SK-N-SH (cell line): ENCODE data around the gene PPP6C. TPM values are rescaled to one million over a fixed set of nuclear protein-coding genes. Genes with fewer than 3 reads are reported as not detected.

Source experiments
- CTCF ChIA-PET: fragments of 300-600, 350-600 bp; formaldehyde crosslinking; extraction: SDS; loops from one replicate; lab custom pipeline; 2021; lab: Yijun Ruan, JAX
- POLR2A ChIA-PET: fragments of 350-600 bp; sonication (Branson Sonifier 250); formaldehyde crosslinking; extraction: SDS; loops from one replicate; lab custom pipeline; 2020; ENCODE audit warnings: antibody characterized with exemption, inconsistent platforms; lab: Yijun Ruan, JAX
- DNase-seq: peaks from one replicate; pipeline ENCODE4 v3.0.0; 2012
- H2AFZ ChIP-seq: fragments of 200-600 bp; sonication (generic); 2 replicates; pipeline ENCODE4 v1.8.1; 2016; ENCODE audit warnings: antibody characterized with exemption, mild to moderate bottlenecking, low read depth
- H3F3A ChIP-seq: fragments of 200-600 bp; sonication (generic); replicated peaks from 2 replicates; pipeline ENCODE3; 2016; ENCODE audit warnings: antibody characterized with exemption, mild to moderate bottlenecking; ENCODE audit not compliant: insufficient read depth
- H3K27ac ChIP-seq, 2 experiments: fragments of 200-500 bp in 1 of 2; fragments of 200-600 bp in 1 of 2; sonication (Bioruptor generic) in 1 of 2; sonication (generic), shearing (Covaris generic) in 1 of 2; 2 replicates each; pipeline versions ENCODE4 v1.5.1 to v1.6.1; 2014 to 2016; ENCODE audit warnings: low read depth in 2 of 2, inconsistent platforms in 1 of 2, low read length in 1 of 2, mild to moderate bottlenecking in 1 of 2, mixed read lengths in 1 of 2
- H3K27me3 ChIP-seq: fragments of 200-600 bp; sonication (generic), shearing (Covaris generic); 2 replicates; pipeline ENCODE4 v1.6.1; 2016; ENCODE audit warnings: mixed run types; ENCODE audit not compliant: insufficient read depth
- H3K36me3 ChIP-seq, 2 experiments: fragments of 200-500 bp in 1 of 2; fragments of 200-600 bp in 1 of 2; sonication (Bioruptor generic) in 1 of 2; sonication (generic) in 1 of 2; replicated peaks in 1 of 2; 2 replicates each; pipeline versions ENCODE3 to v1.5.1; 2014 to 2016; ENCODE audit warnings: low read length in 1 of 2, mild to moderate bottlenecking in 1 of 2; ENCODE audit not compliant: insufficient read depth in 2 of 2, control insufficient read depth in 1 of 2
- H3K4me1 ChIP-seq, 2 experiments: fragments of 200-500 bp in 1 of 2; fragments of 200-600 bp in 1 of 2; sonication (Bioruptor generic) in 1 of 2; sonication (generic), shearing (Covaris generic) in 1 of 2; 2 replicates each; pipeline versions ENCODE4 v1.5.1 to v1.6.1; 2014 to 2016; ENCODE audit warnings: low read depth in 1 of 2, low read length in 1 of 2, mixed run types in 1 of 2; ENCODE audit not compliant: insufficient read depth in 2 of 2, control insufficient read depth in 1 of 2
- H3K4me2 ChIP-seq: fragments of 200-600 bp; sonication (generic), shearing (Covaris generic); 2 replicates; pipeline ENCODE4 v1.6.1; 2017; ENCODE audit warnings: mixed run types
- H3K4me3 ChIP-seq, 2 experiments: fragments of 200-500 bp in 1 of 2; fragments of 200-600 bp in 1 of 2; sonication (Bioruptor generic) in 1 of 2; sonication (generic), shearing (Covaris generic) in 1 of 2; 2 replicates each; pipeline versions ENCODE4 v1.5.1 to v1.8.1; 2014 to 2016; ENCODE audit warnings: low read depth in 2 of 2, inconsistent platforms in 1 of 2, low read length in 1 of 2, mild to moderate bottlenecking in 1 of 2, mixed read lengths in 1 of 2, moderate library complexity in 1 of 2
- H3K79me2 ChIP-seq: fragments of 200-600 bp; sonication (generic); 2 replicates; pipeline ENCODE4 v1.8.1; 2017; ENCODE audit warnings: mild to moderate bottlenecking; ENCODE audit not compliant: insufficient read depth
- H3K9ac ChIP-seq: fragments of 200-600 bp; sonication (generic); 2 replicates; pipeline ENCODE4 v1.6.1; 2017; ENCODE audit warnings: mixed run types
- H3K9me2 ChIP-seq: fragments of 200-600 bp; sonication (generic); 2 replicates; pipeline ENCODE4 v1.6.1; 2017; ENCODE audit warnings: mixed run types
- H3K9me3 ChIP-seq: fragments of 200-600 bp; sonication (generic); 2 replicates; pipeline ENCODE4 v1.6.1; 2017; ENCODE audit warnings: mixed run types, mild to moderate bottlenecking, moderate library complexity
- H4K20me1 ChIP-seq: fragments of 200-600 bp; sonication (generic); 2 replicates; pipeline ENCODE4 v1.6.1; 2017; ENCODE audit warnings: mild to moderate bottlenecking, mixed run types; ENCODE audit not compliant: insufficient read depth
- CHD2 ChIP-seq: fragments of 150-350 bp; IDR thresholded peaks from 2 replicates; pipeline ENCODE4 v1.6.1; 2018; ENCODE audit warnings: low read length; ENCODE audit not compliant: partially characterized antibody
- ELF1 ChIP-seq: IDR thresholded peaks from 2 replicates; pipeline ENCODE4 v1.4.0; 2012
- EP300 ChIP-seq, 2 experiments: IDR thresholded peaks; 2 replicates each; pipeline versions ENCODE4 v1.4.0 to v1.6.1; 2012; ENCODE audit warnings: borderline replicate concordance in 1 of 2, low read depth in 1 of 2, low read length in 1 of 2
- FOSL2 ChIP-seq: IDR thresholded peaks from 2 replicates; pipeline ENCODE4 v1.4.0; 2012; ENCODE audit warnings: low read depth, mild to moderate bottlenecking, moderate library complexity, borderline replicate concordance
- FOXJ3 ChIP-seq: sonication (generic); formaldehyde crosslinking; IDR thresholded peaks from 2 replicates; pipeline ENCODE4 v1.5.1; 2020; ENCODE audit warnings: mild to moderate bottlenecking, missing genetic modification reagents
- FOXM1 ChIP-seq: IDR thresholded peaks from 2 replicates; pipeline ENCODE4 v1.4.0; 2012; ENCODE audit warnings: low read depth, mild to moderate bottlenecking
- GABPA ChIP-seq: IDR thresholded peaks from 2 replicates; pipeline ENCODE4 v1.4.0; 2012; ENCODE audit warnings: low read depth, mild to moderate bottlenecking
- GATA2 ChIP-seq: sonication (generic); formaldehyde crosslinking; IDR thresholded peaks from 2 replicates; pipeline ENCODE4 v1.5.0; 2020; ENCODE audit warnings: mild to moderate bottlenecking, missing genetic modification reagents
- MAX ChIP-seq: IDR thresholded peaks from 2 replicates; pipeline ENCODE4 v1.4.0; 2012; ENCODE audit warnings: low read depth
- MEF2A ChIP-seq: IDR thresholded peaks from 2 replicates; pipeline ENCODE4 v1.4.0; 2012; ENCODE audit warnings: low read depth, borderline replicate concordance
- MXI1 ChIP-seq: IDR thresholded peaks from 2 replicates; pipeline ENCODE4 v1.6.1; 2012; ENCODE audit warnings: mild to moderate bottlenecking, low read depth, low read length, improper control_type of control experiment
- NRF1 ChIP-seq: IDR thresholded peaks from 2 replicates; pipeline ENCODE4 v1.6.1; 2012; ENCODE audit warnings: low read depth, mild to moderate bottlenecking, low read length
- POLR2AphosphoS5 ChIP-seq: IDR thresholded peaks from 2 replicates; pipeline ENCODE4 v1.6.1; 2012; ENCODE audit warnings: low read depth, low read length
- RAD21 ChIP-seq: IDR thresholded peaks from 2 replicates; pipeline ENCODE4 v1.6.1; 2012; ENCODE audit warnings: mild to moderate bottlenecking, low read length
- RCOR1 ChIP-seq: fragments of 150-350 bp; IDR thresholded peaks from 2 replicates; pipeline ENCODE4 v1.6.1; 2017; ENCODE audit warnings: antibody characterized with exemption, low read length
- RFX5 ChIP-seq: IDR thresholded peaks from 2 replicates; pipeline ENCODE4 v1.6.1; 2012; ENCODE audit warnings: mild to moderate bottlenecking, improper control_type of control experiment, low read length
- RXRA ChIP-seq: IDR thresholded peaks from 2 replicates; pipeline ENCODE4 v1.4.0; 2012; ENCODE audit warnings: low read depth, mild to moderate bottlenecking, borderline replicate concordance
- SIN3A ChIP-seq: IDR thresholded peaks from 2 replicates; pipeline ENCODE4 v1.6.1; 2012; ENCODE audit warnings: low read depth, mild to moderate bottlenecking, low read length, moderate library complexity, borderline replicate concordance
- SMC3 ChIP-seq: IDR thresholded peaks from 2 replicates; pipeline ENCODE4 v1.6.1; 2012; ENCODE audit warnings: low read depth, low read length, improper control_type of control experiment
- TAF1 ChIP-seq: IDR thresholded peaks from 2 replicates; pipeline ENCODE4 v1.6.1; 2012; ENCODE audit warnings: low read depth, mild to moderate bottlenecking, low read length, moderate library complexity, borderline replicate concordance
- TCF12 ChIP-seq: IDR thresholded peaks from 2 replicates; pipeline ENCODE4 v1.4.0; 2012
- TEAD4 ChIP-seq: IDR thresholded peaks from 2 replicates; pipeline ENCODE4 v1.4.0; 2012; ENCODE audit warnings: mild to moderate bottlenecking, borderline replicate concordance; ENCODE audit not compliant: insufficient read depth
- YY1 ChIP-seq: IDR thresholded peaks from 2 replicates; pipeline ENCODE4 v1.4.0; 2012; ENCODE audit warnings: low read depth, mild to moderate bottlenecking
- WGBS: methylation state at CpG from one replicate; pipeline ENCODE4 v1.1.6; 2017; ENCODE audit warnings: low lambda C conversion rate; 5-methylcytosine and 5-hydroxymethylcytosine counted together
- polyA plus RNA-seq, 3 experiments: library from polyadenylated mRNA; depleted of rRNA; stranded (reverse); fragments of >200 nt; gene quantifications; 2 replicates each; pipeline ENCODE4 v1.2.3, GENCODE V29; 2012
- TF ChIP-seq, protein P1 (sequence below): fragments of 150-350 bp; IDR thresholded peaks from 2 replicates; pipeline ENCODE4 v1.6.1; 2016; ENCODE audit warnings: mild to moderate bottlenecking, low read depth, low read length
- TF ChIP-seq, protein P2 (sequence below): fragments of 200-600 bp; sonication (generic); IDR thresholded peaks from 2 replicates; pipeline ENCODE4 v1.6.1; 2017; ENCODE audit warnings: antibody characterized with exemption, mild to moderate bottlenecking, moderate library complexity
- TF ChIP-seq, protein P3 (sequence below): fragments of 150-350 bp; IDR thresholded peaks from 2 replicates; pipeline ENCODE4 v1.6.1; 2017; ENCODE audit warnings: antibody characterized with exemption, low read length, low read depth, borderline replicate concordance
- TF ChIP-seq, protein P4 (sequence below): IDR thresholded peaks from 2 replicates; pipeline ENCODE4; 2012
- TF ChIP-seq, protein P5 (sequence below): IDR thresholded peaks from 2 replicates; pipeline ENCODE4 v1.4.0; 2012; ENCODE audit warnings: low read depth, borderline replicate concordance

Gene PPP6C
- polyA plus RNA-seq, 1 of the 3 experiments (the other 2 are of a cell fraction), result 14.8 TPM

GRCh38 chr9:125143377-125144090 is 46.1 kb downstream of the PPP6C start, which contains the start of gene SCAI:
Gene SCAI (minus strand): TSS chr9:125143528. CDS start chr9:125143437, 91 bp downstream.
- WGBS, result 4% methylated on average over 17 of the region's 46 CpGs
- H3K4me2 ChIP-seq, result peak within 1 kb of the TSS; percentile 75
- peaks cover 0 to 5% of the 10 kb centered on the region in 2 experiments; a peak in 2 of 4 replicates for H3K4me1 ChIP-seq
- H3K4me3 ChIP-seq, result peak within 1 kb of the TSS; percentile 64 to 74
- H3K9me2 ChIP-seq, result no peaks in the 10 kb centered on the region
- ChIA-PET CTCF (interaction anchor here (0.6 to 2.8 kb wide), 26 partner anchors 8 to 567 kb away, joined by 3 to 17 read pairs (median 3); partner anchors contain the start of gene NR6A1), POLR2A (interaction anchor here (0.8 to 1.5 kb wide), 4 partner anchors 18 to 288 kb away, joined by 3 to 4 read pairs (median 4); no protein-coding TSS in a partner anchor)
- H2AFZ ChIP-seq, result peak within 1 kb of the TSS; percentile 16; the same call in 1 of the 2 replicates
- H3K27ac ChIP-seq, result peak within 1 kb of the TSS in 1 of 2 experiments; percentile 65; a peak in 2 of 4 replicates
- DNase-seq, result peak; percentile 98
- no peaks in the 10 kb centered on the region for H3K27me3 ChIP-seq
- peaks cover 2 to 12% of the 10 kb centered on the region in 2 experiments for H3K36me3 ChIP-seq
- H3K9me3 ChIP-seq, result no peaks in the 10 kb centered on the region
- peak within 1 kb of the TSS; percentile 16 for H3K9ac ChIP-seq
- peaks cover 17% of the 10 kb centered on the region for H3F3A ChIP-seq
- H3K79me2 ChIP-seq, result peaks cover 13% of the 10 kb centered on the region; the same call in 1 of the 2 replicates
- no peaks in the 10 kb centered on the region for H4K20me1 ChIP-seq
- no peak for TF ChIP-seq RXRA
- TF ChIP-seq MAX, result peak; percentile 66; the same call in 1 of the 2 replicates
- no peak for TF ChIP-seq NRF1
- TF ChIP-seq MXI1, result peak; percentile 53; the same call in 1 of the 2 replicates
- peak; percentile 82 for TF ChIP-seq SMC3
- no peak for TF ChIP-seq MEF2A
- peak; percentile 46; the same call in 1 of the 2 replicates for TF ChIP-seq RFX5
- peak; percentile 90 for TF ChIP-seq CHD2
- TF ChIP-seq GABPA, result peak; percentile 31; the same call in 1 of the 2 replicates
- TF ChIP-seq, protein P1, sequence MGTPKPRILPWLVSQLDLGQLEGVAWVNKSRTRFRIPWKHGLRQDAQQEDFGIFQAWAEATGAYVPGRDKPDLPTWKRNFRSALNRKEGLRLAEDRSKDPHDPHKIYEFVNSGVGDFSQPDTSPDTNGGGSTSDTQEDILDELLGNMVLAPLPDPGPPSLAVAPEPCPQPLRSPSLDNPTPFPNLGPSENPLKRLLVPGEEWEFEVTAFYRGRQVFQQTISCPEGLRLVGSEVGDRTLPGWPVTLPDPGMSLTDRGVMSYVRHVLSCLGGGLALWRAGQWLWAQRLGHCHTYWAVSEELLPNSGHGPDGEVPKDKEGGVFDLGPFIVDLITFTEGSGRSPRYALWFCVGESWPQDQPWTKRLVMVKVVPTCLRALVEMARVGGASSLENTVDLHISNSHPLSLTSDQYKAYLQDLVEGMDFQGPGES, result peak; percentile 84
- TF ChIP-seq POLR2AphosphoS5, result peak; percentile 57
- TF ChIP-seq TEAD4, result no peak
- TF ChIP-seq, protein P2, sequence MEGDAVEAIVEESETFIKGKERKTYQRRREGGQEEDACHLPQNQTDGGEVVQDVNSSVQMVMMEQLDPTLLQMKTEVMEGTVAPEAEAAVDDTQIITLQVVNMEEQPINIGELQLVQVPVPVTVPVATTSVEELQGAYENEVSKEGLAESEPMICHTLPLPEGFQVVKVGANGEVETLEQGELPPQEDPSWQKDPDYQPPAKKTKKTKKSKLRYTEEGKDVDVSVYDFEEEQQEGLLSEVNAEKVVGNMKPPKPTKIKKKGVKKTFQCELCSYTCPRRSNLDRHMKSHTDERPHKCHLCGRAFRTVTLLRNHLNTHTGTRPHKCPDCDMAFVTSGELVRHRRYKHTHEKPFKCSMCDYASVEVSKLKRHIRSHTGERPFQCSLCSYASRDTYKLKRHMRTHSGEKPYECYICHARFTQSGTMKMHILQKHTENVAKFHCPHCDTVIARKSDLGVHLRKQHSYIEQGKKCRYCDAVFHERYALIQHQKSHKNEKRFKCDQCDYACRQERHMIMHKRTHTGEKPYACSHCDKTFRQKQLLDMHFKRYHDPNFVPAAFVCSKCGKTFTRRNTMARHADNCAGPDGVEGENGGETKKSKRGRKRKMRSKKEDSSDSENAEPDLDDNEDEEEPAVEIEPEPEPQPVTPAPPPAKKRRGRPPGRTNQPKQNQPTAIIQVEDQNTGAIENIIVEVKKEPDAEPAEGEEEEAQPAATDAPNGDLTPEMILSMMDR, result peak; percentile 97
- peak; percentile 50; the same call in 1 of the 2 replicates for TF ChIP-seq RCOR1
- peak; percentile 87 for TF ChIP-seq RAD21
- peak; percentile 69 for TF ChIP-seq TAF1
- TF ChIP-seq TCF12, result peak; percentile 33; the same call in 1 of the 2 replicates
- TF ChIP-seq SIN3A, result peak; percentile 58; the same call in 1 of the 2 replicates
- TF ChIP-seq, protein P3, sequence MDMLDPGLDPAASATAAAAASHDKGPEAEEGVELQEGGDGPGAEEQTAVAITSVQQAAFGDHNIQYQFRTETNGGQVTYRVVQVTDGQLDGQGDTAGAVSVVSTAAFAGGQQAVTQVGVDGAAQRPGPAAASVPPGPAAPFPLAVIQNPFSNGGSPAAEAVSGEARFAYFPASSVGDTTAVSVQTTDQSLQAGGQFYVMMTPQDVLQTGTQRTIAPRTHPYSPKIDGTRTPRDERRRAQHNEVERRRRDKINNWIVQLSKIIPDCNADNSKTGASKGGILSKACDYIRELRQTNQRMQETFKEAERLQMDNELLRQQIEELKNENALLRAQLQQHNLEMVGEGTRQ, result no peak
- TF ChIP-seq FOXM1, result peak; percentile 39; the same call in 1 of the 2 replicates
- TF ChIP-seq FOSL2, result no peak
- TF ChIP-seq, protein P4, sequence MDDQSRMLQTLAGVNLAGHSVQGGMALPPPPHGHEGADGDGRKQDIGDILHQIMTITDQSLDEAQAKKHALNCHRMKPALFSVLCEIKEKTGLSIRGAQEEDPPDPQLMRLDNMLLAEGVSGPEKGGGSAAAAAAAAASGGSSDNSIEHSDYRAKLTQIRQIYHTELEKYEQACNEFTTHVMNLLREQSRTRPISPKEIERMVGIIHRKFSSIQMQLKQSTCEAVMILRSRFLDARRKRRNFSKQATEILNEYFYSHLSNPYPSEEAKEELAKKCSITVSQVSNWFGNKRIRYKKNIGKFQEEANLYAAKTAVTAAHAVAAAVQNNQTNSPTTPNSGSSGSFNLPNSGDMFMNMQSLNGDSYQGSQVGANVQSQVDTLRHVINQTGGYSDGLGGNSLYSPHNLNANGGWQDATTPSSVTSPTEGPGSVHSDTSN, result peak; percentile 100
- TF ChIP-seq, protein P5, sequence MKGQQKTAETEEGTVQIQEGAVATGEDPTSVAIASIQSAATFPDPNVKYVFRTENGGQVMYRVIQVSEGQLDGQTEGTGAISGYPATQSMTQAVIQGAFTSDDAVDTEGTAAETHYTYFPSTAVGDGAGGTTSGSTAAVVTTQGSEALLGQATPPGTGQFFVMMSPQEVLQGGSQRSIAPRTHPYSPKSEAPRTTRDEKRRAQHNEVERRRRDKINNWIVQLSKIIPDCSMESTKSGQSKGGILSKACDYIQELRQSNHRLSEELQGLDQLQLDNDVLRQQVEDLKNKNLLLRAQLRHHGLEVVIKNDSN, result no peak
- TF ChIP-seq GATA2 (CRISPR knock-in tag), result no peak
- no peak for TF ChIP-seq FOXJ3 (CRISPR knock-in tag)
- 0 out of 2 replicates have a peak, but pooled peaks have one; percentile 57 for TF ChIP-seq YY1
- no peak for TF ChIP-seq ELF1
- no peak; a peak in 1 of 4 replicates for TF ChIP-seq EP300 (IDR thresholded peaks at IDR 0.05; ENCODE audit: borderline replicate concordance in 1 of 2, low read depth in 1 of 2, low read length in 1 of 2)
